Smooth muscle cell (in vitro differentiated cells): ENCODE results near the gene HSD3B1. TPM values are rescaled to one million over a fixed set of nuclear protein-coding genes. Genes with fewer than 3 reads are reported as not detected.
"Not testable (repeated sequence)": the region's sequence is repeated elsewhere in the genome, so short reads cannot be mapped to it uniquely, and the experiment has no call there.

Source experiments
- DNase-seq: peaks from one replicate; lab custom pipeline; 2025; ENCODE audit not compliant: unreplicated experiment; lab: John Stamatoyannopoulos, UW
- H2AFZ ChIP-seq: fragments of 200-600 bp; sonication (generic); 2 replicates; pipeline ENCODE4 v1.6.0; 2016; ENCODE audit warnings: antibody characterized with exemption, low read depth, mild to moderate bottlenecking
- H3F3A ChIP-seq: fragments of 200-600 bp; sonication (generic); 2 replicates; pipeline ENCODE4 v1.6.0; 2017; ENCODE audit warnings: antibody characterized with exemption, low read depth
- H3K27ac ChIP-seq: fragments of 200-600 bp; sonication (generic); 2 replicates; pipeline ENCODE4 v1.5.1; 2016; ENCODE audit warnings: low read depth, mild to moderate bottlenecking
- H3K27me3 ChIP-seq: fragments of 200-600 bp; sonication (generic); 2 replicates; pipeline ENCODE4 v1.6.1; 2016; ENCODE audit warnings: low read depth, mild to moderate bottlenecking
- H3K36me3 ChIP-seq: fragments of 200-600 bp; sonication (generic); 2 replicates; pipeline ENCODE4 v1.5.1; 2016; ENCODE audit warnings: low read depth
- H3K4me1 ChIP-seq: fragments of 200-600 bp; sonication (generic); 2 replicates; pipeline ENCODE4 v1.5.1; 2016; ENCODE audit warnings: low read depth
- H3K4me2 ChIP-seq: fragments of 200-600 bp; sonication (generic); 2 replicates; pipeline ENCODE4 v1.6.0; 2016; ENCODE audit warnings: mild to moderate bottlenecking
- H3K4me3 ChIP-seq: fragments of 200-600 bp; sonication (generic); 2 replicates; pipeline ENCODE4 v1.5.1; 2016; ENCODE audit warnings: mild to moderate bottlenecking
- H3K79me2 ChIP-seq: fragments of 200-600 bp; sonication (generic); 2 replicates; pipeline ENCODE4 v1.6.0; 2016; ENCODE audit warnings: low read depth, mild to moderate bottlenecking
- H3K9ac ChIP-seq: fragments of 200-600 bp; sonication (generic); 2 replicates; pipeline ENCODE4 v1.6.0; 2016; ENCODE audit warnings: low read depth
- H3K9me3 ChIP-seq: fragments of 200-600 bp; sonication (generic); replicated peaks from 2 replicates; pipeline ENCODE4 v1.5.1; 2016; ENCODE audit warnings: low read depth
- H4K20me1 ChIP-seq: fragments of 200-600 bp; sonication (generic); 2 replicates; pipeline ENCODE4 v1.6.0; 2016; ENCODE audit warnings: low read depth
- WGBS: methylation state at CpG from one replicate; pipeline ENCODE4 v1.1.7; 2016; ENCODE audit warnings: low lambda C conversion rate; 5-methylcytosine and 5-hydroxymethylcytosine counted together
- polyA plus RNA-seq: library from polyadenylated mRNA; unstranded; fragments of >200 nt; fragmentation: Nextera tagmentation; extraction: Ambion mirVana; gene quantifications from 2 replicates; pipeline ENCODE4 v1.2.1, GENCODE V29; 2016
- total RNA-seq: library from RNA; depleted of rRNA; stranded (reverse); fragments of >200 nt; gene quantifications from 2 replicates; pipeline ENCODE4 v1.2.3, GENCODE V29; 2014
- TF ChIP-seq, protein P1 (sequence below): fragments of 200-600 bp; sonication (generic); IDR thresholded peaks from 2 replicates; pipeline ENCODE4 v1.5.1; 2017; ENCODE audit warnings: borderline replicate concordance, mild to moderate bottlenecking, antibody characterized with exemption; ENCODE audit not compliant: insufficient read depth, poor library complexity, severe bottlenecking

Gene HSD3B1
- total and polyA plus RNA-seq, 2 experiments from 2014 or later = 1.7 to 1.8 TPM

DNA sequence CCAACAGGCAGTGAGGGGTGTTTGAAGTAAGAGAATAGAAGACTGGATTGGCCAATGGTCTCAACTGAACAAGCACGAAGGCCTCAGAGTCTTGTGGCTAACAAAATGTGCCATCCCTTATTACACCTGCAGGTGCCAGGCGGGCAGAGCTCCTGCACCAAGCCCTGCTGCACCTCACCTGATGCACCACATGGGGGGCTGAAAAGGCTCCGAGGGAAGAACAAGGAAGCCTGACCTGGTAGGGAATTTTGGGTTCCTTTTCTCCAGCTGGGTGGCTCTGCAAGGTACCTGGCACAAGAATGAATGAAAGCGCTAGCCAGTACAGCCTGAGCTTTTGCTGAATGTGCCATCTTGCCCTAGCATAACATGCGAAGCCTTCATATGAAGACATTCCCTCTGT lies 9.7 kb downstream of the HSD3B1 start:
- no peaks in the 10 kb centered on the region for H3K9me3 ChIP-seq
- H3K27ac ChIP-seq = no peak overlapping the region
- H4K20me1 ChIP-seq = no peaks in the 10 kb centered on the region
- 88% methylated on average over 5 of the region's 5 CpGs for whole genome bisulfite sequencing
- no peak overlapping the region for H3K9ac ChIP-seq
- no peaks in the 10 kb centered on the region for H3K4me1 ChIP-seq
- H3F3A ChIP-seq = no peaks in the 10 kb centered on the region
- H3K27me3 ChIP-seq = no peaks in the 10 kb centered on the region
- TF ChIP-seq, protein P1, sequence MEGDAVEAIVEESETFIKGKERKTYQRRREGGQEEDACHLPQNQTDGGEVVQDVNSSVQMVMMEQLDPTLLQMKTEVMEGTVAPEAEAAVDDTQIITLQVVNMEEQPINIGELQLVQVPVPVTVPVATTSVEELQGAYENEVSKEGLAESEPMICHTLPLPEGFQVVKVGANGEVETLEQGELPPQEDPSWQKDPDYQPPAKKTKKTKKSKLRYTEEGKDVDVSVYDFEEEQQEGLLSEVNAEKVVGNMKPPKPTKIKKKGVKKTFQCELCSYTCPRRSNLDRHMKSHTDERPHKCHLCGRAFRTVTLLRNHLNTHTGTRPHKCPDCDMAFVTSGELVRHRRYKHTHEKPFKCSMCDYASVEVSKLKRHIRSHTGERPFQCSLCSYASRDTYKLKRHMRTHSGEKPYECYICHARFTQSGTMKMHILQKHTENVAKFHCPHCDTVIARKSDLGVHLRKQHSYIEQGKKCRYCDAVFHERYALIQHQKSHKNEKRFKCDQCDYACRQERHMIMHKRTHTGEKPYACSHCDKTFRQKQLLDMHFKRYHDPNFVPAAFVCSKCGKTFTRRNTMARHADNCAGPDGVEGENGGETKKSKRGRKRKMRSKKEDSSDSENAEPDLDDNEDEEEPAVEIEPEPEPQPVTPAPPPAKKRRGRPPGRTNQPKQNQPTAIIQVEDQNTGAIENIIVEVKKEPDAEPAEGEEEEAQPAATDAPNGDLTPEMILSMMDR = no peak
- no peak overlapping the region for H2AFZ ChIP-seq
- DNase-seq = no peak
- H3K4me3 ChIP-seq = no peak overlapping the region
- H3K36me3 ChIP-seq = no peaks in the 10 kb centered on the region
- no peaks in the 10 kb centered on the region for H3K79me2 ChIP-seq
- no peak overlapping the region for H3K4me2 ChIP-seq

DNA sequence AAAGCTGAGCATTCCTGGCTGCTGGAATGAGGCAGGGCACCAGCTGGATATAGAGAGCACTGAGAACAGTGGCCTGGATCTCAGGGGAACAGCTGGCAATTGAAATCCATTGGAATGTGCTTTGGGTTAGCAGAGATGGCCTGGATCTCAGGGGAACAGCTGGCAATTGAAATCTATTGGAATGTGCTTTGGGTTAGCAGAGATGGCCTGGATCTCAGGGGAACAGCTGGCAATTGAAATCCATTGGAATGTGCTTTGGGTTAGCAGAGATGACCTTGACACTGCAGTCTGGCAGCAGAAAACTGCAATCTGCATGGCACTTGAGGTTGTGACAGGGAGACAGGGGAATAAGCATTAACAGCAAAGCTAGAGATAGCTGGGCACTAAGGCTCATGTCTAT lies 10.7 kb downstream of the HSD3B1 start:
- H3K79me2 ChIP-seq, H3K4me2 ChIP-seq: not testable (repeated sequence)

DNA sequence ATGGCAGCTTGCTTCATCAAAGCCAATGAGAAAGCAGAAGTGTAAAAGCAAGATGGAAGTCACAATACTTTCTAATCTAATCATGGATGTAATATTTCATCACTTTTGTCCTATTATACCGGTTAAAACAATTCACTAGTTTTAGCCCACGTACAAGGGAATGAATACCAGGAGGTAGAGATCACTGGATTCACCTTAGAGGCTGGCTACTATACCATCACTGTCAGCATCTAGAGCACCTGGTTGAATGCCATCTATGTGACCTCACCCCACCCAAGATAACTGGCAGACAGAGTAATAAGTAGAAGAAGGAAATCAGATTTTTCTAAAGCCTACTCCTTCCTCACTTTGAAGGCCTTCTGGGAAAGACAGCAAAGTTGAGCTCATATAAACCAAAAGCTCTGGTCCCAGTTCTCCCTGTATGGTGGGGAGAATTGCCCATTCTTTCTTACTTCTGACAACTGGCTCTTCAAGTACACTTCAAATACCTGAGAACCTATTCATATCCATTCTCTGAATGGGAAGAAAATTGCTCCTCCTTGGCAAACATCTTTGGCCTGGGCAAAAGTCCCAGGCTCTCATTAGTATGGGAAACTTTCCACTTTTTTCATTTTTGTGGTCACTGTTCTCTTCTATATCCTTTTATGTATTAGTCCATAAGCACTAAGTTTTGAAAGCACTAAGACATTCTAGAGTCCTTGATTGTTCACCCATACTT lies 24.8 kb downstream of the HSD3B1 start:
- H3K4me3 ChIP-seq = no peak overlapping the region
- no peaks in the 10 kb centered on the region for H3K36me3 ChIP-seq
- no peak for DNase-seq
- no peak overlapping the region for H2AFZ ChIP-seq
- H3K9ac ChIP-seq = no peak overlapping the region
- H3K4me1 ChIP-seq = no peaks in the 10 kb centered on the region
- no peaks in the 10 kb centered on the region for H3K9me3 ChIP-seq
- H3K79me2 ChIP-seq = no peaks in the 10 kb centered on the region
- WGBS = 82% methylated on average over 2 of the region's 2 CpGs
- TF ChIP-seq, protein P1 = no peak
- H3K27me3 ChIP-seq = no peaks in the 10 kb centered on the region
- H3K27ac ChIP-seq = no peak overlapping the region
- H3F3A ChIP-seq = no peaks in the 10 kb centered on the region
- no peak overlapping the region for H3K4me2 ChIP-seq
- no peaks in the 10 kb centered on the region for H4K20me1 ChIP-seq

More for the DNA sequence above, 10.7 kb downstream of the HSD3B1 start:
- H3K4me3 ChIP-seq, H3K27ac ChIP-seq, H3F3A ChIP-seq, H3K4me1 ChIP-seq, H4K20me1 ChIP-seq, H2AFZ ChIP-seq, DNase-seq, H3K36me3 ChIP-seq, H3K9me3 ChIP-seq, H3K27me3 ChIP-seq, H3K9ac ChIP-seq: not testable (repeated sequence)

DNA sequence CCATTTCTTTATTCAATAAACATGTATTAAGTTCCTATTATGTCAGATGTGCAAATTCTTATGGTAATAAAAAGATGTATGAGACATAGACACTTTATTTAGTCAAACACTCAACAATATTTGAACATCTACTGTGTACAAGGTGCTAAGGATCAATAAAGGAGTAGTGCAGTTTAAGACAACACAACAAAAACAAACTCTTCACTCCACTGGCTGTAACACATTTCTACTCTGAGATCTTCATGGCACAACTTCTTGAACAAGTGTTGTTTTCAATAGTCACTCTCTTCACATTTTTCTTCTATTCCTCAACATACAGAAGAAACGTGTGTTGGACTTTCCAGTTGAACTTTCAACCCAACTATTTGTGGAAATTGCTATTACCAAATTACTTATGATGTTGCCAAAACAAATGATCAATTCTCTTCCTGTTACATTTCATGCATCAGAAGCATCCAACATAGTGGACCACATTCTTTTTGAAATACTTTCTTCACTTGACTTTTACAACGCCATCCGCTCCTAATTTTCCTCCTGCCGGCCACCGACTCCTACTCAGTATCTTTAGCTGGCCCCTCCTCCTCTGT lies 25.4 kb downstream of the HSD3B1 start:
- Histone ChIP-seq H3K4me3 (no peak overlapping the region), H3K4me2 (no peak overlapping the region), H3K4me1 (no peaks in the 10 kb centered on the region), H3K27me3 (no peaks in the 10 kb centered on the region), H3K9me3 (no peaks in the 10 kb centered on the region), H4K20me1 (no peaks in the 10 kb centered on the region), H3F3A (no peaks in the 10 kb centered on the region), H3K9ac (no peak overlapping the region), H3K36me3 (no peaks in the 10 kb centered on the region), H2AFZ (no peak overlapping the region), H3K27ac (no peak overlapping the region), H3K79me2 (no peaks in the 10 kb centered on the region)
- WGBS = 94% methylated on average over 5 of the region's 5 CpGs
- no peak for DNase-seq
- TF ChIP-seq, protein P1 = no peak
